KMS-11 (cell line): ENCODE measurements around the gene DCST1.

Source experiments
- H2AFZ ChIP-seq: fragments of 200-600 bp; sonication (generic); 2 replicates; pipeline ENCODE4 v1.6.1; 2016; ENCODE audit warnings: antibody characterized with exemption, mixed run types, low read depth
- H3K27ac ChIP-seq: fragments of 200-600 bp; sonication (generic); 2 replicates; pipeline ENCODE4 v1.6.1; 2016; ENCODE audit warnings: mild to moderate bottlenecking, mixed run types
- H3K27me3 ChIP-seq: fragments of 200-600 bp; sonication (generic); 2 replicates; pipeline ENCODE4 v1.6.1; 2017; ENCODE audit warnings: mild to moderate bottlenecking, low read depth, mixed run types, moderate library complexity; ENCODE audit not compliant: insufficient read depth
- H3K36me3 ChIP-seq: fragments of 200-600 bp; sonication (generic); 2 replicates; pipeline ENCODE4 v1.6.1; 2017; ENCODE audit warnings: mild to moderate bottlenecking, mixed run types; ENCODE audit not compliant: insufficient read depth
- H3K4me1 ChIP-seq: fragments of 200-600 bp; sonication (generic); 2 replicates; pipeline ENCODE4 v1.6.1; 2016; ENCODE audit warnings: mild to moderate bottlenecking, low read depth, mixed run types; ENCODE audit not compliant: poor library complexity, severe bottlenecking
- H3K4me2 ChIP-seq: fragments of 200-600 bp; sonication (generic); 2 replicates; pipeline ENCODE4 v1.7.0; 2016; ENCODE audit warnings: mild to moderate bottlenecking, mixed run types
- H3K4me3 ChIP-seq: fragments of 200-600 bp; sonication (generic); IDR thresholded peaks from 2 replicates; pipeline ENCODE4 v1.6.1; 2017; ENCODE audit warnings: low read depth, low read length, mixed read lengths; ENCODE audit not compliant: insufficient read depth
- H3K79me2 ChIP-seq: fragments of 200-600 bp; sonication (generic); 2 replicates; pipeline ENCODE4 v1.6.1; 2016; ENCODE audit warnings: low read depth, mixed run types; ENCODE audit not compliant: insufficient read depth
- H3K9ac ChIP-seq: fragments of 200-600 bp; sonication (generic); 2 replicates; pipeline ENCODE4 v1.6.1; 2016; ENCODE audit warnings: mild to moderate bottlenecking, mixed run types
- H4K20me1 ChIP-seq: fragments of 200-600 bp; sonication (generic); 2 replicates; pipeline ENCODE4 v1.6.1; 2016; ENCODE audit warnings: mild to moderate bottlenecking, mixed run types; ENCODE audit not compliant: insufficient read depth
- TF ChIP-seq, protein P1 (sequence below): fragments of 200-600 bp; sonication (generic); conservative IDR thresholded peaks from 2 replicates; pipeline ENCODE4 v1.6.1; 2017; ENCODE audit warnings: low read depth, mild to moderate bottlenecking, antibody characterized with exemption, low read length, moderate library complexity, mixed read lengths

Gene DCST1

DNA sequence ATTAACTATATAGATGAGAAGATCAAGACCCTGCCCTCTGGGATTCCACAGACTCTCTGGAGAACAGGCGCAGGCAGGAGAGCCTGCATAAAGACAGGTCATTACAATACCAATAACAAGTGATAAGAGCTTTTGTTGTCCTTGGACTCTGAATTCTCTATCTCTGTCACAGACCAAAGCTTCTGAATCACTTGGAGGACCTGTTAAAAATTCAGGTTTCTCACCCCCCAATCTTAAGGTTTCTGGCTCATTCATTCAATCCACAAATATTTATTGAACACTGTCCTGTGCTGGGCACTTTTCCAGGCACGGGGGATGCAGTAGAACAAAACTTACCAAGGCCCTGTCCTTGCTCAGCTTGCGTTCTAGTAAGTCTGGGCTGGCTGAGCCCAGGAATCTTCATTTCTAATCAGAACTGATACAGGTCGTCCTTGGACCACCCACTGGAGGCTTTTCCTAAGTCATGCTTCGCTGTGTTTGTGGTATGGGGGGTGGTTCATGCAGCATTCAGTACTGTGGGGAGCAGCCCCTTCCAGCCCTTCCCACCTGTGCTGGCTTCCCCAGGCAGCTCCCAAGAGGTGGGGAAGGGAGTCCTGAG is 31.3 kb downstream of the DCST1 start:
- peaks cover 36% of the 10 kb centered on the region for H3K4me1 ChIP-seq
- TF ChIP-seq, protein P1, sequence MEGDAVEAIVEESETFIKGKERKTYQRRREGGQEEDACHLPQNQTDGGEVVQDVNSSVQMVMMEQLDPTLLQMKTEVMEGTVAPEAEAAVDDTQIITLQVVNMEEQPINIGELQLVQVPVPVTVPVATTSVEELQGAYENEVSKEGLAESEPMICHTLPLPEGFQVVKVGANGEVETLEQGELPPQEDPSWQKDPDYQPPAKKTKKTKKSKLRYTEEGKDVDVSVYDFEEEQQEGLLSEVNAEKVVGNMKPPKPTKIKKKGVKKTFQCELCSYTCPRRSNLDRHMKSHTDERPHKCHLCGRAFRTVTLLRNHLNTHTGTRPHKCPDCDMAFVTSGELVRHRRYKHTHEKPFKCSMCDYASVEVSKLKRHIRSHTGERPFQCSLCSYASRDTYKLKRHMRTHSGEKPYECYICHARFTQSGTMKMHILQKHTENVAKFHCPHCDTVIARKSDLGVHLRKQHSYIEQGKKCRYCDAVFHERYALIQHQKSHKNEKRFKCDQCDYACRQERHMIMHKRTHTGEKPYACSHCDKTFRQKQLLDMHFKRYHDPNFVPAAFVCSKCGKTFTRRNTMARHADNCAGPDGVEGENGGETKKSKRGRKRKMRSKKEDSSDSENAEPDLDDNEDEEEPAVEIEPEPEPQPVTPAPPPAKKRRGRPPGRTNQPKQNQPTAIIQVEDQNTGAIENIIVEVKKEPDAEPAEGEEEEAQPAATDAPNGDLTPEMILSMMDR: no peak
- no peak overlapping the region for H3K4me3 ChIP-seq
- no peak overlapping the region for H2AFZ ChIP-seq
- H3K4me2 ChIP-seq: peak overlapping the region; percentile 99
- no peak overlapping the region for H3K9ac ChIP-seq
- H3K36me3 ChIP-seq: no peaks in the 10 kb centered on the region
- H3K27me3 ChIP-seq: no peaks in the 10 kb centered on the region
- no peak overlapping the region for H3K27ac ChIP-seq
- H3K79me2 ChIP-seq: no peaks in the 10 kb centered on the region
- H4K20me1 ChIP-seq: no peaks in the 10 kb centered on the region

DNA sequence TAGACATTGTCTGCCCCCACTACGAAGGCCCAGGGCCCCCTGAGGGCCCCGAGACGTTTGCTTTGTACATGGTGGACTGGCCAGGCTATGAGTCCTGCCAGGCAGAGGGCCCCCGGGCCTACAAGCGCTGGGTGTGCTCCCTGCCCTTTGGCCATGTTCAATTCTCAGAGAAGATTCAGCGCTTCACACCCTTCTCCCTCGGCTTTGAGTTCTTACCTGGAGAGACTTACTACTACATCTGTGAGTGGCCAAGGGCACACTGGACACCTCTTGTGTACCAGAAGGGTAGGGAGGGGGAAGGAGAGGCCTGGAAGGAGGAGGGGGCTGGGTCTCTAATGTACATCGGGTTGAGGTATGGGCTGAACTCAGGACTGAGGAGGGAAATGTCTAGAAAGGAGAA is 33.2 kb downstream of the DCST1 start:
- Histone ChIP-seq H3K36me3 (no peaks in the 10 kb centered on the region), H3K4me1 (peaks cover 30% of the 10 kb centered on the region), H3K27me3 (no peaks in the 10 kb centered on the region), H3K9ac (no peak overlapping the region), H3K27ac (no peak overlapping the region), H4K20me1 (no peaks in the 10 kb centered on the region), H3K4me3 (no peak overlapping the region), H3K79me2 (no peaks in the 10 kb centered on the region), H2AFZ (no peak overlapping the region), H3K4me2 (no peak overlapping the region)
- TF ChIP-seq, protein P1: 0 out of 2 replicates have a peak, but pooled peaks have one; percentile 16

DNA sequence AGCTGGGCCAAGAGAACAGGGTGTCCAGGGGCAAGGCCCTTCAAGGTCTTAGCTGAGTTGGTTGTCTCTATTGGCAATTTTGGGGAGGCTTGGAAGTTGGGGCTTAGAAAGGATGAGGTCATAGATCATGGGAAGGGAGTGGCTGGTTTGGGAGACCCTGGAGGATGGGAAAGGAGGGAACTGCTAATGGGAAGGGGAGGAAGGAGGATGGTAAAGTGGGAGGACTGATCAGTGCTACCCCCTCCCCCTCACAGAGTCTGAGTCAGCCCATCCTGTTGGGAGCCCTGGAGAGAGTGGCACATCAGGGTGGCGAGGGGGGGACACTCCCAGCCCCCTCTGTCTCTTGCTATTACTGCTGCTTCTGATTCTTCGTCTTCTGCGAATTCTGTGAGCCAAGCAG is 35.0 kb downstream of the DCST1 start:
- Histone ChIP-seq H3K27ac (no peak overlapping the region), H2AFZ (no peak overlapping the region), H3K4me1 (peaks cover 19% of the 10 kb centered on the region), H3K4me2 (no peak overlapping the region), H3K4me3 (no peak overlapping the region), H3K27me3 (no peaks in the 10 kb centered on the region), H4K20me1 (no peaks in the 10 kb centered on the region), H3K9ac (no peak overlapping the region), H3K79me2 (no peaks in the 10 kb centered on the region), H3K36me3 (no peaks in the 10 kb centered on the region)
- TF ChIP-seq, protein P1: no peak

DNA sequence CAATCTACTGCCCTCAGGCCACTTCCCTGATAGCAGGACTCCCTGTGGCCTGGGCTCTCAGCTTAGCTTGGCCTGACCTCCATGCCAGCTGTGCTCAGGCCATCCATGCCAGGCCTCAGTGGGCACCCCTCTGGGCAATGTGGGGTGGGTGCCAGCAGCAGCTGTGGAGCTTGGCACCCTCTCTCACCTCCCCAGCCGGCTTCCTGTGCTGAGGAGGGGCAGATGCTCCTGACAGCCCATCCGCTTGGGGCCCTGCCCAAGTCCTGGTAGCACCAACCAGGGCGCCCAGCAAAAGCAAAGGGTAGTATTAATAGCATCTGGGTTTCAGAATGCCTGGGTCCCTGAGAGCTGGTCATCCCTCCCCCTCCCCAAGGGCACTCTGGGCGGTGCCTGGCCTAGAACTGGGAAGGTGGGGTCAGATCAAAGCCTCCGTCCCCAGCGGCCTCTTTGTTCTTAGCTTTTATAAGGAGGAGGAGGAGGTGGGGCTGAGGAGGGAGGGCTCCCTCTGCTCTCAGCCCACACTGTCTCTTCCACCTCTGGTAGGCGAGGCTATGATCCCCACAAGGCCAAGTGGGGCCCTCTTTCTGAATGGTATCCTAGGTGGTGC is 36.0 kb downstream of the DCST1 start:
- Histone ChIP-seq H3K4me2 (0 out of 2 replicates have a peak overlapping the region, but pooled peaks have one; percentile 32), H3K27me3 (no peaks in the 10 kb centered on the region), H3K27ac (no peak overlapping the region), H4K20me1 (no peaks in the 10 kb centered on the region), H3K4me1 (peaks cover 13% of the 10 kb centered on the region), H3K9ac (no peak overlapping the region), H3K36me3 (no peaks in the 10 kb centered on the region), H2AFZ (no peak overlapping the region), H3K4me3 (no peak overlapping the region), H3K79me2 (no peaks in the 10 kb centered on the region)
- TF ChIP-seq, protein P1: no peak
